Neural crest cell (in vitro differentiated cells): Measurements from ENCODE around the gene CDKN2A. TPM values are rescaled to one million over a fixed set of nuclear protein-coding genes. Genes with fewer than 3 reads are reported as not detected.

Experiments
- DNase-seq: peaks from one replicate; pipeline ENCODE4 v3.0.0; 2021; ENCODE audit warnings: low read depth, mixed read lengths, low spot score
- H3K27ac Mint-ChIP-seq: one replicate; pipeline ENCODE4 v1.8.0; 2021; ENCODE audit warnings: mild to moderate bottlenecking, mixed read lengths; ENCODE audit not compliant: unreplicated experiment
- H3K27me3 Mint-ChIP-seq: 2 replicates; pipeline ENCODE4 v1.8.0; 2021; ENCODE audit warnings: low read depth, mild to moderate bottlenecking, mixed read lengths
- H3K36me3 Mint-ChIP-seq: 2 replicates; pipeline ENCODE4 v1.8.0; 2021; ENCODE audit warnings: low read depth, mild to moderate bottlenecking, mixed read lengths
- H3K4me1 Mint-ChIP-seq: 2 replicates; pipeline ENCODE4 v1.8.0; 2021; ENCODE audit warnings: mixed read lengths
- H3K4me3 Mint-ChIP-seq: one replicate; pipeline ENCODE4 v1.8.0; 2021; ENCODE audit warnings: mild to moderate bottlenecking, mixed read lengths
- H3K9me3 Mint-ChIP-seq: 2 replicates; pipeline ENCODE4 v1.8.0; 2021; ENCODE audit warnings: mixed read lengths
- CTCF ChIP-seq: fragments of 200-600 bp; sonication (generic); conservative IDR thresholded peaks from 2 replicates; pipeline ENCODE4 v1.5.0; 2021; ENCODE audit warnings: antibody characterized with exemption, mild to moderate bottlenecking
- total RNA-seq: library from RNA; stranded (reverse); gene quantifications from 2 replicates; pipeline ENCODE4 v1.2.1, GENCODE V29; 2021

Gene CDKN2A
- total RNA-seq, 1 donor from 2014 or later, result 0.68 TPM

- no peak for TF ChIP-seq CTCF
- H3K4me3 Mint-ChIP-seq, result no peak overlapping the region
- H3K27ac Mint-ChIP-seq, result no peak overlapping the region
- peaks cover 9% of the 10 kb centered on the region for H3K27me3 Mint-ChIP-seq
- DNase-seq, result no peak
- H3K36me3 Mint-ChIP-seq, result no peaks in the 10 kb centered on the region
- no peaks in the 10 kb centered on the region for H3K9me3 Mint-ChIP-seq
- no peaks in the 10 kb centered on the region for H3K4me1 Mint-ChIP-seq
These were observed 45.1 kb upstream of the CDKN2A start for GRCh38 chr9:22039258-22039657.

- Mint-ChIP-seq H3K27ac (no peak overlapping the region), H3K36me3 (no peaks in the 10 kb centered on the region), H3K4me3 (no peak overlapping the region), H3K4me1 (no peaks in the 10 kb centered on the region), H3K27me3 (peaks cover 9% of the 10 kb centered on the region), H3K9me3 (no peaks in the 10 kb centered on the region)
- TF ChIP-seq CTCF, result peak; percentile 71
- no peak for DNase-seq
These were observed 43.9 kb upstream of the CDKN2A start for GRCh38 chr9:22037954-22038690.

GRCh38 chr9:22036866-22037626 is 42.9 kb upstream of the CDKN2A start:
- Mint-ChIP-seq H3K4me1 (no peaks in the 10 kb centered on the region), H3K27me3 (peaks cover 10% of the 10 kb centered on the region), H3K9me3 (no peaks in the 10 kb centered on the region), H3K27ac (no peak overlapping the region), H3K4me3 (no peak overlapping the region), H3K36me3 (no peaks in the 10 kb centered on the region)
- no peak for TF ChIP-seq CTCF
- DNase-seq, result no peak

- H3K4me3 Mint-ChIP-seq, result no peak overlapping the region
- H3K4me1 Mint-ChIP-seq, result no peaks in the 10 kb centered on the region
- no peak overlapping the region for H3K27ac Mint-ChIP-seq
- no peaks in the 10 kb centered on the region for H3K36me3 Mint-ChIP-seq
- H3K9me3 Mint-ChIP-seq, result no peaks in the 10 kb centered on the region
- DNase-seq, result no peak
- TF ChIP-seq CTCF, result no peak
- peaks cover 6% of the 10 kb centered on the region for H3K27me3 Mint-ChIP-seq
These were observed 41.4 kb upstream of the CDKN2A start for GRCh38 chr9:22035591-22036011.

GRCh38 chr9:22033012-22033630 is 38.9 kb upstream of the CDKN2A start:
- Mint-ChIP-seq H3K9me3 (no peaks in the 10 kb centered on the region), H3K36me3 (no peaks in the 10 kb centered on the region), H3K4me3 (no peak overlapping the region), H3K27me3 (peaks cover 6% of the 10 kb centered on the region), H3K27ac (no peak overlapping the region), H3K4me1 (peaks cover 6% of the 10 kb centered on the region)
- no peak for TF ChIP-seq CTCF
- DNase-seq, result no peak
